OCI-LY7 (cell line): ENCODE data around the gene LRIG1. TPM values are rescaled to one million over a fixed set of nuclear protein-coding genes. Genes with fewer than 3 reads are reported as not detected.

ENCODE experiments used
- BruUV-seq: library from RNA; stranded (reverse); fragments of 400-500 nt; replicated peaks from 2 replicates; lab custom pipeline; 2021; lab: Mats Ljungman, UMichigan
- CTCF ChIA-PET: fragments of 300-600 bp; sonication (Branson Sonifier 250); formaldehyde crosslinking; loops from one replicate; lab custom pipeline; 2022; ENCODE audit warnings: antibody characterized with exemption; ENCODE audit not compliant: unreplicated experiment; lab: Charles Lee
- POLR2A ChIA-PET: fragments of 300-600 bp; sonication (Branson Sonifier 250); formaldehyde crosslinking; loops from one replicate; lab custom pipeline; 2022; ENCODE audit warnings: antibody characterized with exemption; lab: Charles Lee
- DNase-seq: peaks from one replicate; pipeline ENCODE4 v3.0.0-alpha.2; 2015; ENCODE audit warnings: low spot score
- H2AFZ ChIP-seq: fragments of 200-600 bp; sonication (generic), shearing (Covaris generic); 2 replicates; pipeline ENCODE4 v1.6.1; 2014; ENCODE audit warnings: mild to moderate bottlenecking, antibody characterized with exemption, low read length, moderate library complexity
- H3K27ac ChIP-seq: fragments of 200-600 bp; sonication (generic); 2 replicates; pipeline ENCODE4 v1.5.1; 2014; ENCODE audit warnings: mixed run types, low read depth, mild to moderate bottlenecking, moderate library complexity, low read length, inconsistent platforms; ENCODE audit not compliant: poor library complexity, severe bottlenecking
- H3K36me3 ChIP-seq: fragments of 200-600 bp; sonication (generic); 2 replicates; pipeline ENCODE4 v1.6.1; 2014; ENCODE audit warnings: mild to moderate bottlenecking, antibody characterized with exemption, low read length, moderate library complexity, mixed read lengths; ENCODE audit not compliant: insufficient read depth
- H3K4me1 ChIP-seq: fragments of 200-600 bp; sonication (generic); 2 replicates; pipeline ENCODE4 v1.5.1; 2014; ENCODE audit warnings: mild to moderate bottlenecking, low read length; ENCODE audit not compliant: insufficient read depth, poor library complexity, severe bottlenecking
- H3K4me2 ChIP-seq: fragments of 200-600 bp; sonication (generic); 2 replicates; pipeline ENCODE4 v1.6.1; 2014; ENCODE audit warnings: mild to moderate bottlenecking, low read length
- H3K4me3 ChIP-seq: fragments of 200-600 bp; sonication (generic); 2 replicates; pipeline ENCODE4 v1.5.1; 2014; ENCODE audit warnings: mild to moderate bottlenecking, low read depth, low read length; ENCODE audit not compliant: poor library complexity, severe bottlenecking
- H3K79me2 ChIP-seq: fragments of 200-600 bp; sonication (generic); 2 replicates; pipeline ENCODE4 v1.6.1; 2016; ENCODE audit warnings: low read depth, mild to moderate bottlenecking, low read length, moderate library complexity, mixed read lengths; ENCODE audit not compliant: insufficient read depth
- H3K9me2 ChIP-seq: fragments of 200-600 bp; sonication (generic); 2 replicates; pipeline ENCODE4 v1.6.1; 2016; ENCODE audit warnings: mild to moderate bottlenecking, low read length, mixed read lengths; ENCODE audit not compliant: insufficient read depth
- H3K9me3 ChIP-seq: fragments of 200-600 bp; sonication (generic); 2 replicates; pipeline ENCODE4 v1.6.1; 2014; ENCODE audit warnings: mild to moderate bottlenecking, mixed run types, low read length, mixed read lengths
- H4K20me1 ChIP-seq: fragments of 200-600 bp; sonication (generic); 2 replicates; pipeline ENCODE4 v1.6.1; 2014; ENCODE audit warnings: mild to moderate bottlenecking, antibody characterized with exemption, low read length, moderate library complexity, mixed read lengths; ENCODE audit not compliant: insufficient read depth
- CTCF ChIP-seq: fragments of 200-600 bp; sonication (generic); conservative IDR thresholded peaks from 2 replicates; pipeline ENCODE4 v1.5.1; 2014; ENCODE audit warnings: mild to moderate bottlenecking, antibody characterized with exemption, low read length, moderate library complexity, mixed read lengths
- EZH2phosphoT487 ChIP-seq: fragments of 200-600 bp; sonication (generic); IDR thresholded peaks from 2 replicates; pipeline ENCODE4 v1.6.1; 2018; ENCODE audit warnings: low read depth, borderline replicate concordance, mild to moderate bottlenecking, mixed run types, antibody characterized with exemption, low read length, moderate library complexity, mixed read lengths
- intact Hi-C: fragments of 100-400 bp; cut with micrococcal nuclease; formaldehyde crosslinking; loops from one replicate; pipeline ENCODE4 v1.10.0; 2022; ENCODE audit not compliant: unreplicated experiment
- total RNA-seq, 2 experiments: library from RNA; depleted of rRNA in 1 of 2; stranded (reverse); fragments of >200 nt in 1 of 2; shearing (Covaris generic) in 1 of 2; gene quantifications; 2 replicates each; pipeline ENCODE4 v1.2.3, GENCODE V29; 2014 to 2022

The LRIG1 gene
- total RNA-seq, 2 experiments from 2014 or later, result 84.2 to 115 TPM

- Histone ChIP-seq H3K9me3 (no peaks in the 10 kb centered on the region), H3K79me2 (no peaks in the 10 kb centered on the region), H4K20me1 (no peaks in the 10 kb centered on the region), H3K4me1 (peaks cover 9% of the 10 kb centered on the region), H3K4me2 (no peak overlapping the region), H2AFZ (no peak overlapping the region), H3K4me3 (no peak overlapping the region), H3K36me3 (peaks cover 6% of the 10 kb centered on the region), H3K27ac (no peak overlapping the region), H3K9me2 (no peaks in the 10 kb centered on the region)
- intact Hi-C loops, result no loop called here
- ChIA-PET POLR2A (interaction anchor here (0.7 kb wide), 1 partner anchor 465 kb away, joined by 3 read pairs; no protein-coding TSS in a partner anchor), CTCF (no interaction called here)
- DNase-seq, result no peak
- TF ChIP-seq EZH2phosphoT487 (no peak), CTCF (no peak)
- no TSS peak for BruUV-seq
Measured at GRCh38 chr3:66365080-66365479, 135.7 kb downstream of the LRIG1 start.

- intact Hi-C loops, result no loop called here
- ChIA-PET CTCF (no interaction called here), POLR2A (interaction anchor here (0.9 kb wide), 1 partner anchor 12 kb away, joined by 3 read pairs; no protein-coding TSS in a partner anchor)
- H4K20me1 ChIP-seq, result no peaks in the 10 kb centered on the region
- no peak for TF ChIP-seq CTCF
- no peak for TF ChIP-seq EZH2phosphoT487
- DNase-seq, result no peak
- H3K4me2 ChIP-seq, result no peak overlapping the region
- no peak overlapping the region for H3K27ac ChIP-seq
- no peaks in the 10 kb centered on the region for H3K9me3 ChIP-seq
- H3K36me3 ChIP-seq, result no peaks in the 10 kb centered on the region
- H2AFZ ChIP-seq, result no peak overlapping the region
- no peak overlapping the region for H3K4me3 ChIP-seq
- H3K9me2 ChIP-seq, result no peaks in the 10 kb centered on the region
- no peaks in the 10 kb centered on the region for H3K4me1 ChIP-seq
- H3K79me2 ChIP-seq, result no peaks in the 10 kb centered on the region
- BruUV-seq, result no TSS peak
Measured at GRCh38 chr3:66363148-66363547, 137.7 kb downstream of the LRIG1 start.

GRCh38 chr3:66362541-66362941, 138.3 kb downstream of the LRIG1 start:
- no peak for DNase-seq

More at GRCh38 chr3:66362541-66362941, 138.3 kb downstream of the LRIG1 start:
- POLR2A ChIA-PET, result interaction anchor here (0.9 kb wide), 1 partner anchor 11 kb away, joined by 3 read pairs; no protein-coding TSS in a partner anchor
- Histone ChIP-seq H3K27ac (no peak overlapping the region), H3K9me2 (no peaks in the 10 kb centered on the region), H2AFZ (no peak overlapping the region), H4K20me1 (no peaks in the 10 kb centered on the region), H3K4me2 (no peak overlapping the region), H3K9me3 (no peaks in the 10 kb centered on the region), H3K4me3 (no peak overlapping the region), H3K4me1 (no peaks in the 10 kb centered on the region), H3K79me2 (no peaks in the 10 kb centered on the region), H3K36me3 (no peaks in the 10 kb centered on the region)
- intact Hi-C loops, result no loop called here
- CTCF ChIA-PET, result no interaction called here
- no TSS peak for BruUV-seq
- no peak for TF ChIP-seq CTCF
- no peak for TF ChIP-seq EZH2phosphoT487
